OCI-M2 (cell line): ENCODE data around the gene METTL17.
"Not testable (repeated sequence)": the region's sequence is repeated elsewhere in the genome, so short reads cannot be mapped to it uniquely, and the experiment has no call there.

Experiments
- DNase-seq: peaks from one replicate; lab custom pipeline; 2025; ENCODE audit not compliant: unreplicated experiment; lab: John Stamatoyannopoulos, UW

Gene METTL17

GRCh38 chr14:21023817-21024584 is 34.2 kb downstream of the METTL17 start:
- no peak for DNase-seq

DNA sequence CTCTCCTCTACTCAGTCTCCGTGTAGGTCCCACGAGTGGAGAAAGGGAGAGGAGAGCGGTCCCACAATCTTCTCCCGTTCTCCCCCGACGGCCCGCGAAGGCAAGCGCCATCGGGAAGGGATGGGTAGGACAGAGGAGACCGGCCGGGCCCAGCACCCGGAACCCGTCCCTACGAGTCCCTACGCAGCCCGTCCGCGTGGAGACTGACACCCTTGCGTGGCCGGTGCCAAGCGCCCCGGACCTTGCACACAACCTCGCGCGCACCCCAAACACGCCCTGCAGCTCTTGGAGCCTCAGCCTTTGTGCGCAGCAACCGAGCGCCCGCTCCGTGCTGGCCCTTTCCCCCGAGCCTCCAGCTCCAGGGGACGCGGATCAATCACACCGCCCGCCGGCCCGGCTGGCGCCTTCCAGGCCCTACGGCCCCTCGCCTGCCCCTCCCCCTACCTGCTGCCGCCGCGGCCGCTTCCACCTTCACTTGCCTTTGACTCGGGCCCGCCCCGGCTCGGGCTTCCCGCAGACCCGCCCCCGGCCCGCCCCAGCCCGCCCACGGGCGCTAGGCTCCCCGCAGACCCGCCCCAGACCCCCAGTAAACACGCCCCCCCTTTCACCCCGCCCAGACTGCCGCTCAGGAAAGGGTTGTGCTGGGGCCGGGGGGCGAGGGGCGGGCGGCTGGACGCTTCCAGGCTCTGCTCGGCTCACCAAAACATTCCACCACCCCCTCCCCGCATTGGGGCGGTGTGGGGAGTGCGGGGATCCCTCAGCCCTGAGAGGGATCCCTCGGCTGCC is 35.0 kb downstream of the METTL17 start, which contains the start of gene NDRG2:
Gene NDRG2, minus strand, starts transcription at position 477 of the 786 bp plus-strand sequence. CDS start 1,746 bp downstream, outside the sequence.
- DNase-seq, result peak; percentile 22

DNA sequence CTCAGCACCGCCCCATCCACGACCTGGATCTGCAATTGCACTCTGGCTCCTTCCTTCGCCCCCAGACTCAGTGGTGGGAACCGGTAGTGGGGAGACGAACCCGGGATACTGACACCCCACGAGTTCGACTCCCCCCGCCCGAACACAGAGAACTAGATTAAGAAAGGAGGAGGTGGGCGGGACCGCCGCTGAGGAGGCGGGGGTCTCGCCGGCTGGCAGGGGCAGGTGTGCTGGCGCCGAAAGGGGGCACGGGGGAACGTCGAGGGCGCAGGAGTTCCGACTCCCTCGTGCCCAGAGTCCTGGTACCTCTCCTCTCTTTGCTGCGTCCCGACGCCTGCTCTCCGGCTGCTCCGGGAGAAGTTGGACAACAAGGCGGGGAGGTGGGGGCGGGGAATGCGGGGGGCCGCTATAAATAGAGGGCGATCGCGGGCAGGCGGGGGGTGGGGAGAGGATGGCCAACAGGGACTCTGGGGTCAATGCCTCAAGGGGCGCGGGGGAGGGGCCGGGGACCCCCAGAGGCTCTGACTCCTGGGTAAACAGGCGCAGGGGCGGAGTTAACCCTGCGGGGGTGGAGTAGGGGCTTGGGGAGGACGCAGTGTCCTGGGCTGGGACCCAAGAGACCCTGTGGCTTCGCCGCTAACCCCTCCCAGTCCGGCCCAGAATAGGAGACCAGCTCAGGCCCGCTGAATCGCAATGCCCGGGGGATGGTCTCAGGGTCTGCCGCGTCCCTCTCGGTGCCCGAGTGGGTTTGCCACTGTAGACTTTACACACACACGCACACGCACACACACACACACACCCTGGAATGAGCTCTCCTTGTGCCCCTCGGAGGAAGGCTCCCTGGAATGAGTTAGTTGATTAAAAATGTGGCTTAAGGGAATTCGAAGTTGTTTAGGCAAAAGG is 35.8 kb downstream of the METTL17 start:
- DNase-seq, result no peak

- no peak for DNase-seq
Measured at GRCh38 chr14:21026274-21026987, 36.7 kb downstream of the METTL17 start.

DNA sequence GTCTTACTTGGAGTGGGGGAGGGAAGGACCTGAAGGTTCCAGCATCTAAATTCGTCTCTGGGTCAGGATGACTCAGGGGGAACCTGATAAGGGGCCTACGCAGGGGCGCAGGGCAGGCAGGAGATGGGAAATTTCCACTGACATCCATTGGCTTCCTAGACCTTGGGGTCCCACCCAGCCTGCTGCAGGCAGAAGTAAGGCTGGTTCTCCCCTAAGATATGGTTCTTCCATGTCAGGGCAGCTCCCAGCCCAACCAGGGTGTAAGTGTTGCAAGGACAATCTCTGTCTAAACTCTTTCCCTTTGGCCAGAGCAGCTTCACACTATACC is 37.2 kb downstream of the METTL17 start:
- DNase-seq, result no peak

DNA sequence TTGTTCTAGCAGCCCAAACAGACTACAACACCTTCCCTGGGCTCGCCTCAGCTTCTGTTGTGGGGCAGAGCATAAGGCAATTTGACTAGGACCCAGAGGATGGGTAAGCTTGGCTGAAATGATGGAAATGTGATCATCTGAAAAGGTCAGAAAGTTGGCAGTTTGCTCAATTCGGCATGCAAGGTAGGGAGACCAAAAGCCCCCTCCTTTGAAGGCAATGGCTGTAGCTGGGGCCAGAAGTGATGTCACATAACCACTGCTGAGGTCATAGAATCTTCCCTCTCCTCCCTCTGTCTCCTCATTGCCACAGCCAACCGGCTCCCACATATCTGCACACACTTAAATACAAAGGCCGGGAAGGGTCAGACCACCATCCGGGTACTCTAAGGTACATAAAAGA is 40.1 kb downstream of the METTL17 start, which contains the start of gene TPPP2:
Gene TPPP2, plus strand, starts transcription at position 301 of the 400 bp plus-strand sequence. CDS start 365 bp downstream, outside the sequence.
- DNase-seq, result no peak

DNA sequence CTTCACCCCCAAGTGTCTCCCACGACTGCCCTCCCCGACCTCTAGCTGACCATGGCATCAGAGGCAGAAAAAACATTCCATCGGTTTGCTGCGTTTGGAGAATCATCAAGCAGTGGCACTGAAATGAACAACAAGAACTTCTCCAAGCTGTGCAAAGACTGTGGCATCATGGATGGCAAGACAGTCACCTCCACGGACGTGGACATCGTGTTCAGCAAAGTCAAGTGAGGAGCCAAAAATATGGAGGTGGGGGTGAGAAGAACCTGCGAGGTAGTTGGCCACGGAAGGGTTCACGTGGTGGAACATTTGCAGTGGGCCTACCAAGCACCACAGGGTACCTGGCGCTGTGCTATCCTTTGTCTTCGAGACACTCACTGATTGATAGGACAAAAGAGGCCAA is 40.8 kb downstream of the METTL17 start:
- no peak for DNase-seq

- DNase-seq, result no peak
Measured at GRCh38 chr14:21032326-21033132, 42.7 kb downstream of the METTL17 start.

DNA sequence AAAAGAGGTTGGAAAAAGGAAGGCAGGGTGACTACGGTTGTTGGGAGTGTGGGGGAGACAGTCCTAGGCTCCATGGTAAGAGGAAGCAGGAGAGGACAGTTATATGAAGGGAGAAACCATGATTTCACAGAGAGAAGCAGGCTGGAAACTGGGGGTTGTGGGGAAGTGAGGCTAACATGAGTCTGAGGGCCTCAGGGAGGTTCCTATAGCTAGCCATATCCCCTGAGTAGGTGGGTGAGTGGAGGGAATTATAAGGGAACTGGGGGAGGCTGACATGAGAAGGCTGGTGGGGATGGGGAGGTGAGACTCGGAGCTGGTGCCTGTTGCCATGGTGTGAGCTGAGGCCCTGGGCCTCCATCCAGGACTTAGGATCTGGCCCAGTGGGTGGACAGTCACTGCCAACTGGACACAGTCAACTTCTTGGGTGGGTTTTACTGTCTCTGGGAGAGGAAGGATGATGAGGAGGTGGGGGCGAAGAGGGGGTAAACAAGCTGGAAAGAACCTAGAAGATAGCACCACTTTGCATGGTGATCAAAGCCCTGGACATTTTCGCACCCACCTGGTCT is 43.4 kb downstream of the METTL17 start:
- no peak for DNase-seq

DNA sequence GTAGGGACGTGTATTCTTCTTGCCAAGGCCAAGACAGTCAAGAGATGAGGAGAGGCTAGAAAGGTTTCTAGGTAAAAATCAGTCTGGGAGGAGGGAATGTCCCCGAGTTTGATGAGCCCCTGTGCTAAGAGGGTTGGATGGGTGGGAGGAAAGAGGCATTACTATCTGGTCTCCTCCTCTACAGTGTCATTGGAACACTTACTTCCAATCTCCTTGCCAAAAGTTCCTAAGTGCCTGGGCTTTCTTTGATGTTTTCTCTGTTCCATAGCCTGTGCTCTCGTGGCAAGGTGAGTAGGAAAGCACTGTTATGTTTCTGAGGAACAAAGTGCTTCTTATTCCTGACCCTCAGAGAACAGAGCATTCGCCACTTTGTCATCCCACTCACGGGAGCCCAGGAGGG is 44.9 kb downstream of the METTL17 start, which contains the start of gene RNASE13:
Gene RNASE13, minus strand, starts transcription at position 101 of the 400 bp plus-strand sequence. CDS start 519 bp downstream, outside the sequence.
- DNase-seq, result no peak

GRCh38 chr14:21036751-21037150 is 47.0 kb downstream of the METTL17 start:
- no peak for DNase-seq

GRCh38 chr14:21037156-21037555 is 47.4 kb downstream of the METTL17 start:
- no peak for DNase-seq

DNA sequence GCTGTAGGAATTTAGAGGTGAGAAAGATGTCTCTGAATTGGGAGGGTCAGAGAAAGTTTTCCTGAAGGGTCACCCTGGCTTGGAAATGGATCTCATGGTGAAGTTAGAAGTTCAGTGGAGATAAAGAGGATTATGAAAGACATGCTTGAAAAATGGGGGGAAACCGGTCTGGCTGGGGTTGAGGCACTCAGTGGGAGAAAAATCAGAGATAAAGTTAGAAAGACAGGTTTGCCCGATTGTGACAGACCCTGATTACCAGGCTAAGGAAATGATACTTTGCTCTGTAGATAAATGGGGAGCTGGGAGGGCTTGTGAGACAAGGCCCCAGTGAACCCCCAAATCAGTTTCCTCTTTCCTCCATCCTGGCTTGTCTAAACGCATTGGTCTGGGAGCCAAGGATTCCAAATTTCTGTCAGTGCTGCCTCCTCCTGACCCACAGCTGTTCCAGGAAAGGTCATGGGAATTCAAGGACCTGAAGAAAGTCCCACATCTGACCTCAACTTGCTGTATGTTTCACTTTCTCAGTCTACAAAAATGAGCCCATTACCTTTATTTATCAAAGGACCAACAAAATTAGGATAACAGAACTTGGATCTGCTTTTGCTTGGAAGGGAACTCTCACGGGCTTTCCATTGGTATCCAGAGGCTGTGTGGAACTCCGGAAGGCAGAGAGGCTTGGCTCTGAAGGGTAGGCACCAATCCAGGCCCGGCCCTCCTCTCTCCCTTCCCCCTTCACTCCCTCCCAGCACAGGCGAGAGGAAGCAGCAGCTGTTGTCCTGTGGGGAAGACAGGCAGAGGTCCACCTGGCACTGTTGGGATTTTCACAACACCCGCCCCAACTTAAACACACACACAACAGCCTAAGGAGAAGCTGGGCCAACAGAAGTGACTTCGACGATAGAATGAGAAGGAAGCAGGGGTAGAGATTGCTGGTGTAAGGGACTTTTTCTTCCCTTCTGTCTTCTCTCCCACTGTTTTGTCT is 49.0 kb downstream of the METTL17 start:
- DNase-seq, result no peak

DNA sequence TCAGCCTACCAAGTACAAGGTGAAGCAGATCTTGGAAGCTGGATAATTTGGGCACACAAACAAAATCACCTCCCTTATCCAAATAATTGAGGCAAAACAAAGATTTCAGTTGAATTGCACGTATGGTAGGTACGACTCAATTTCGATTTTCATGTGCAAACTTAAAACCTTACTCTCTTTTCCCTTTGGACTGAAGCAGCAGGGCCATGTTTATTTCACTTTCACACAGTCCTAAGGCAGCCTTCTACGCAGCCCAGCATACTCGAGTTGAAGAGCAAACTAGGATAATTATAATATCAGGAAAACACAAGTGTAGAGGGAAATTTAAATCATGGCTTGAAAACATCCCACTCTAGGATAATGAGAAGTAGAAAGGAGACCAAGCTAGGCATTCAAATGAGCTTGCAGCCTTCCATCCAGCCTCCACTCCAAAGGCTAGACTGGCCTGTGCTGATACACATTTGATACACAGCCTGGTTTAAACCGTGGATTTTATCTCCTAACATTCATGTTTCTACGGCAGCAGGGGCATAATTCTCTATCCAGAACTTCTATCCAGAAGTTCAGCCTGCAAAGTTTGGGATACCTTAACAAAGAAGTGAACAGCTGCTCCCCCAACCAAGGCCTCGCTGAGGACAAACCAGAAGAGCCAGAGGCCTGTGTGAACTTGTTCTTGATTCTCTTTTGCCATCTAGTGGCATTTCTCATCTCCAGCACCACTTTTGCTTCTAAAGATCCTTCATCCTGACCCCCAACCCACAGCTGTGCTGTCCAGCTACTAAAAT is 50.0 kb downstream of the METTL17 start:
- peak; percentile 31 for DNase-seq

GRCh38 chr14:21040370-21040925 is 50.7 kb downstream of the METTL17 start:
- no peak for DNase-seq

DNA sequence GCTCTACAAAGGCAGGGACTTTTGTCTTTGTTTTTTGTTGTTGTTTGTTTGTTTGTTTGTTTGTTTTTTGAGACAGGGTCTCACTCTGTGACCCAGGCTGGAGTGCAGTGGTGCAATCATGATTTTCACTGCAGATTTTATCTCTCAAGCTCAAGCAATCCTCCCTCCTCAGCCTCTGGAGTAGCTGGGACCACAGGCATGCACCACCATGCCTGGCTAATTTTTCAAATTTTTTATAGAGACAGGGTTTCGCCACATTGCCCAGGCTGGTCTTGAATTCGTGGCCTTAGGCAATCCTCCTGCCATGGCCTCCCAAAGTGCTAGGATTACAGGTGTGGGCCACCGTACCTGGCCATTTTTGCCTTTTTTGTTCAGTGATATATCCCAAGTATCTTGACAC is 51.2 kb downstream of the METTL17 start:
- not testable (repeated sequence) for DNase-seq
